SK-N-SH treated with all-trans-retinoic acid at 6 μM for 48 hours (cell line): ENCODE measurements around the gene WRAP73.

Experiments used
- CSDC2 ChIP-seq: fragments of 250-450 bp; sonication (Bioruptor Pico); IDR thresholded peaks from 2 replicates; pipeline ENCODE4 v1.5.0; 2020; ENCODE audit warnings: mild to moderate bottlenecking, moderate library complexity
- ESRRG ChIP-seq: fragments of 250-450 bp; sonication (Bioruptor Pico); IDR thresholded peaks from 2 replicates; pipeline ENCODE4 v1.6.1; 2021; ENCODE audit warnings: mild to moderate bottlenecking
- GLIS3 ChIP-seq: fragments of 250-450 bp; sonication (Bioruptor Pico); IDR thresholded peaks from 2 replicates; pipeline ENCODE4 v1.5.0; 2020; ENCODE audit warnings: mild to moderate bottlenecking, moderate library complexity
- ISL1 ChIP-seq: fragments of 250-450 bp; sonication (Bioruptor Pico); IDR thresholded peaks from 2 replicates; pipeline ENCODE4 v2.1.2; 2022; ENCODE audit warnings: mild to moderate bottlenecking, moderate library complexity
- PATZ1 ChIP-seq: fragments of 250-450 bp; sonication (Bioruptor Pico); IDR thresholded peaks from 2 replicates; pipeline ENCODE4 v1.8.0; 2020; ENCODE audit warnings: mild to moderate bottlenecking, moderate library complexity, borderline replicate concordance
- POU6F1 ChIP-seq: fragments of 250-450 bp; sonication (Bioruptor Pico); IDR thresholded peaks from 2 replicates; pipeline ENCODE4 v1.8.0; 2021; ENCODE audit warnings: low read depth, mild to moderate bottlenecking, moderate library complexity, borderline replicate concordance
- PPARA ChIP-seq: fragments of 250-450 bp; sonication (Bioruptor Pico); IDR thresholded peaks from 2 replicates; pipeline ENCODE4 v1.5.0; 2020; ENCODE audit warnings: mild to moderate bottlenecking, borderline replicate concordance
- SNAI2 ChIP-seq: fragments of 250-450 bp; sonication (Bioruptor Pico); IDR thresholded peaks from 2 replicates; pipeline ENCODE4 v1.5.0; 2020; ENCODE audit warnings: mild to moderate bottlenecking, moderate library complexity
- TSHZ2 ChIP-seq: fragments of 250-450 bp; sonication (Bioruptor Pico); IDR thresholded peaks from 2 replicates; pipeline ENCODE4 v1.5.0; 2020; ENCODE audit warnings: mild to moderate bottlenecking, moderate library complexity
- ZFP30 ChIP-seq: fragments of 450-650 bp; formaldehyde crosslinking; IDR thresholded peaks from 2 replicates; pipeline ENCODE4 v1.5.0; 2022; ENCODE audit warnings: mild to moderate bottlenecking, moderate library complexity
- ZNF8 ChIP-seq: fragments of 450-650 bp; formaldehyde crosslinking; IDR thresholded peaks from 2 replicates; pipeline ENCODE4 v1.5.0; 2020; ENCODE audit warnings: mild to moderate bottlenecking, moderate library complexity

- TF ChIP-seq PATZ1 (CRISPR knock-in tag) (no peak), ZFP30 (CRISPR knock-in tag) (no peak), POU6F1 (CRISPR knock-in tag) (no peak), ZNF8 (CRISPR knock-in tag) (no peak), GLIS3 (no peak), ESRRG (CRISPR knock-in tag) (no peak), TSHZ2 (CRISPR knock-in tag) (no peak), ISL1 (CRISPR knock-in tag) (no peak), CSDC2 (CRISPR knock-in tag) (no peak), PPARA (no peak), SNAI2 (no peak)
Measured at GRCh38 chr1:3681231-3681897, 31.5 kb upstream of the WRAP73 start.
